GM23248 (cell line): ENCODE results near the gene TUBB2A.

ENCODE experiments used
- EZH2 ChIP-seq: fragments of 200-600 bp; sonication (generic); IDR thresholded peaks from 2 replicates; pipeline ENCODE4 v1.6.1; 2018; ENCODE audit warnings: antibody characterized with exemption, mild to moderate bottlenecking; ENCODE audit not compliant: insufficient read depth, poor library complexity, severe bottlenecking
- EZH2phosphoT487 ChIP-seq: fragments of 200-600 bp; sonication (generic); IDR thresholded peaks from 2 replicates; pipeline ENCODE4 v1.6.1; 2018; ENCODE audit warnings: antibody characterized with exemption, moderate library complexity, mild to moderate bottlenecking, low read depth; ENCODE audit not compliant: insufficient read depth

DNA sequence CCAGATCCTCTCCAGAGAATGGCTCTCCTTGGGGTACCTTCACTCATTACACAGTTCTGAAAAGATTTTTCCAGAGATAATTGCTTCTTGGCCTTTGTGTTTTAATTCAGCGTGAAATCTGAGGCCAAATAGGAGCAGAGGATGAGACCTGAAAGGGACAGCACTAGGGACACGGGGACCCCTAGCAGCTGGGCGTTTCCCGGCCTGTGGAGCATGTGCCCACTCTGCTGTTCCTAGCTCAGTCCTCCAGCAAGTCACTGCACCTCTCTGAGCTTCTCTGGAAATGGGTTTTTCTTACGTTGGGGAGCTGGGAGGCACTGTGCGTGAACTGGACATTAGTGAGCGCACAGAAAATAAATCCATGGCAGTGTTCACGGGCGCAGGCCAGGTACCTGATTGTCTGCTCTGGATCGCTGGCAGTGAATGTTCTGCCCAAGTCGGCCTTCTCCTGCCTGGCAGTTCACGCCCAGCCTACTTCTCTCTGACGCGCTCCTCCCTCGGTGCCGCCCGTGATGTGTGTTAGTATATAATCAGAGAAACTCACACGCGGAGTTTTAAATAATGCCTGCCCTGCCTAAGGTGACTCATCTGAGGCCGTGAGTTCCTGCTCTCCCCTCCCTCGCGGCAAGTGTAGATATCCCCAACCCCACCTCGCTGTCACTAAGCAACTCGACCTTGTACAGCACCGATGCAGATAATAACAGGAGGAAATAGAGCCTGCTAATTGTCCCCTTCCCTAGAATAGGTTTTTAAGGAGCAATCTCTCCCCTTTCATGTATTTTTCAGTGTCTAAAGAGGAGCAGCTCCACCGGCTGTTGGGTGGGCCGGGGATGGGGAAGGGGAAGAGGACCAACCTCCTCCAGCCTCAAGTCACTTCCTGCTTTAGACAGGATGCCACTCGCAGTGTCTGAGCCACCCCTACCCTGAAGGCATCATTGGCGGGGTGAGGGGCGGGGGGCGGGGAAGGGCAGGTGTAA is 2.7 kb upstream of the TUBB2A start:
- TF ChIP-seq EZH2phosphoT487 (no peak), EZH2 (no peak)
